ENCODE measurements around the gene CSF2.

Gene CSF2

DNA sequence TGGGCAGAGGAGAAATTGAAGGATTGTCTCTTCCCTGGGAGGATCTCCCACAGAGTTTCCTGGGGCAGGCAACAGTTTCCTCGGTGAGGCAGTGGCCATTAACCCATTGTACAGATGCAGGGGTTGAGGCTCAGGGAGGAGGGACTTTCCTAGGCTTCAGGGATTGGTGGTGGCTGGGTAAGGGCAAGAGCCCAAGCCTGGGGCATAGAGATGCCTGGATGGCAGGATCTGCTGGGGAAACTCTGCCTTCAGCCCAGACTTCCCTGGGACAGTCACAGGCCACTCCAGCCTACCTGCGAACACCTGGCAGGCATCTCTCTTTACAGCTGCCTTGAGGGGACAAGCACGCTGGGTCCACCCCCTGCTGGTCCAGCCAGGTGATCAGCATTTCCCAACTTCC is 3.6 kb upstream of the CSF2 start:
- H3K27ac ChIP-seq, result no peak overlapping the region
- TF ChIP-seq ZFX (IDR thresholded peaks at IDR 0.05; ENCODE audit: borderline replicate concordance) (no peak), CTCF (IDR thresholded peaks at IDR 0.05) (no peak)

DNA sequence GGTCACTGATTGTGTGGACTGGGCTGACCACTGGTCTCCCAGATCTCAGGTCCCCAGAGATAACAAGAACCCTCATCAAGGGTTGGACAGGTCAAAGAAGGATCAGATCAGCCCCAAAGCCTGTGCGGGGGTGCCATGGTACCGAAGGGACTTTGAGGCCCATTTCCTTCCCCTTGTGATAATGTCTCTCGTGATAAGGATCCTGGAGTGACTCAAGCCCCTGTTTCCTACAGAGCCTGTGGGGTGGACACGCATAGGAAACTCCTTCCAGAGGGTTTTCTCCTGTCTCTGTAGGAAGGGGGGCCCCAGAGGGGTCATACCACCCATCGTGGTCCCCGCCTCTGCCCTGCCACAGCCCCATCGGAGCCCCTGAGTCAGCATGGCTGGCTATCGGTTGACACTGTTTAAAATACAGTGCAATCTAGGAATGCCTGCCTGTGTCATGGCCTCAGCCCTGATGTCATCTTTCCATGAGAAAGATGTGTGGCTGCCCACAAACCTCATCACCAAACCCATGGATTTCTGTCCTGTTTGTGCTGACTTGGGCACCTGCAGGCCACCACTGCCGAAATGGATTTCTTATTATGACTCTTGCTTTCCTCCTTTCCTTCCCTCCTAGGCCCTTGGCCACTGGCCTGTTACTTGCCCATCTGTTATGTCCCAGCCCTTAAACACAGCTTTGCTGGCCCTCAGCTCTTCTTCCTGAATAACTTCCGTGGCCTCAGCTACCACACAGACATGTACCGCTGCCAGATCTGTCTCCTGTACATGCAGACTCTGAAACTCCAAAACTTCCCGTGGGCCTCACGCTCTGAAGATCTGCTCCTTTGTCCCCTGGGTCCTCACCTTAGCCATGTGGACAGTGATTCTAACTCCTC is 2.9 kb upstream of the CSF2 start:
- H3K27ac ChIP-seq, result no peak overlapping the region
- no peak for TF ChIP-seq CTCF (IDR thresholded peaks at IDR 0.05)
- TF ChIP-seq ZFX (IDR thresholded peaks at IDR 0.05; ENCODE audit: borderline replicate concordance), result no peak

DNA sequence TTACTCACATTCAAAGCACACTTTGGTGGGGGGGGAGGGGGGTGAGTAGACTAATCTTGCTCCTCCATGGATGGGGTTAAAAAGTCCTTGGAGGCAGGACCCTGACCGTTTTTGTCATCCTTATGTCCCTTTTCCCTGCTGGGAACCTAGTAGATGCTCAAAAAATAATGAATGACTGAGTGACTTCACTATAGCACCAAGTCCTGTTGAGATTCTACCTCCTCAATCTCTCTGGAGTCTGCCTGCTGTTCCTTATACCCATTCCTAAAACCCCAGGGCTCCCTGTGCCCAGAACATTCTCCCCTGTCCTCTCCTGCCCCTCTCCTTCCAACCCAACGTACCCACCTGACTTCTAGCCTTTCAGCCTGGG is 2.3 kb upstream of the CSF2 start:
- no peak for TF ChIP-seq ZFX (IDR thresholded peaks at IDR 0.05; ENCODE audit: borderline replicate concordance)
- TF ChIP-seq CTCF (IDR thresholded peaks at IDR 0.05), result no peak
- H3K27ac ChIP-seq, result no peak overlapping the region

DNA sequence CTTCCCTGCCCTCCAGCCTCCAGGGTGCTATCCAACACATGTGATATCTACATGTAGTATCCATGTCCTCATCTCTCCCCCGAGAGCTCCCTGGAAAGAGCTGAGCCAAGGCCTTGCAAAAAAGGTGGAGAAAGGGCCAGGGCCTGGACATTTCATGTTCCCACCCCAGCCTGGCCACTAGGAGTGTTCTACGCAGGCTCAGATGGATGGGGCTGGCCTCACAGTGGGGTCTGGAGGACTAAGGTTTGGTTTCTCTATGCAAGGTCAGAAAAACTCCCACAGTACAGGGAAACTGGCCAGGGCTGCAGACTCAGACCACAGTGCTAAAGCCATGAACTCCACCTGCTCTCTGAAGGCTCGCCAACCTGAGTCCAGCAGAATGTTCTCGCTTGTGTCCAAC is 1.5 kb upstream of the CSF2 start:
- TF ChIP-seq ZFX (IDR thresholded peaks at IDR 0.05; ENCODE audit: borderline replicate concordance) (no peak), CTCF (IDR thresholded peaks at IDR 0.05) (no peak)

GRCh38 chr5:132072528-132072927 is 1.1 kb upstream of the CSF2 start:
- H3K27ac ChIP-seq, result no peak overlapping the region
- TF ChIP-seq ZFX (IDR thresholded peaks at IDR 0.05; ENCODE audit: borderline replicate concordance) (no peak), CTCF (IDR thresholded peaks at IDR 0.05) (no peak)

More for the DNA sequence above, 1.5 kb upstream of the CSF2 start:
- no peak overlapping the region for H3K27ac ChIP-seq

DNA sequence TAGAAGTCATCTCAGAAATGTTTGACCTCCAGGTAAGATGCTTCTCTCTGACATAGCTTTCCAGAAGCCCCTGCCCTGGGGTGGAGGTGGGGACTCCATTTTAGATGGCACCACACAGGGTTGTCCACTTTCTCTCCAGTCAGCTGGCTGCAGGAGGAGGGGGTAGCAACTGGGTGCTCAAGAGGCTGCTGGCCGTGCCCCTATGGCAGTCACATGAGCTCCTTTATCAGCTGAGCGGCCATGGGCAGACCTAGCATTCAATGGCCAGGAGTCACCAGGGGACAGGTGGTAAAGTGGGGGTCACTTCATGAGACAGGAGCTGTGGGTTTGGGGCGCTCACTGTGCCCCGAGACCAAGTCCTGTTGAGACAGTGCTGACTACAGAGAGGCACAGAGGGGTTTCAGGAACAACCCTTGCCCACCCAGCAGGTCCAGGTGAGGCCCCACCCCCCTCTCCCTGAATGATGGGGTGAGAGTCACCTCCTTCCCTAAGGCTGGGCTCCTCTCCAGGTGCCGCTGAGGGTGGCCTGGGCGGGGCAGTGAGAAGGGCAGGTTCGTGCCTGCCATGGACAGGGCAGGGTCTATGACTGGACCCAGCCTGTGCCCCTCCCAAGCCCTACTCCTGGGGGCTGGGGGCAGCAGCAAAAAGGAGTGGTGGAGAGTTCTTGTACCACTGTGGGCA is 642 bp downstream of the CSF2 start:
- no peak overlapping the region for H3K27ac ChIP-seq
- no peak for TF ChIP-seq CTCF (IDR thresholded peaks at IDR 0.05)
- no peak for TF ChIP-seq ZFX (IDR thresholded peaks at IDR 0.05; ENCODE audit: borderline replicate concordance)

Data from 22Rv1 (cell line).